Glutamatergic neuron (in vitro differentiated cells): Measurements from ENCODE around the gene CCBE1. TPM values are rescaled to one million over a fixed set of nuclear protein-coding genes. Genes with fewer than 3 reads are reported as not detected.

ENCODE experiments used
- DNase-seq: peaks from one replicate; pipeline ENCODE4 v3.0.0; 2022
- H3K27ac Mint-ChIP-seq: one replicate; pipeline ENCODE4 v1.8.0; 2020; ENCODE audit warnings: mild to moderate bottlenecking, mixed read lengths, inconsistent platforms; ENCODE audit not compliant: unreplicated experiment
- H3K27me3 Mint-ChIP-seq: one replicate; pipeline ENCODE4 v1.8.0; 2020; ENCODE audit warnings: mild to moderate bottlenecking, moderate library complexity, mixed read lengths, inconsistent platforms; ENCODE audit not compliant: unreplicated experiment
- H3K36me3 Mint-ChIP-seq: one replicate; pipeline ENCODE4 v1.8.0; 2020; ENCODE audit warnings: mild to moderate bottlenecking, mixed read lengths, inconsistent platforms; ENCODE audit not compliant: unreplicated experiment
- H3K4me1 Mint-ChIP-seq: one replicate; pipeline ENCODE4 v1.8.0; 2020; ENCODE audit warnings: mild to moderate bottlenecking, low read depth, mixed read lengths, inconsistent platforms; ENCODE audit not compliant: unreplicated experiment
- H3K4me3 Mint-ChIP-seq: one replicate; pipeline ENCODE4 v1.8.0; 2020; ENCODE audit warnings: mild to moderate bottlenecking, mixed read lengths, inconsistent platforms; ENCODE audit not compliant: unreplicated experiment
- H3K9me3 Mint-ChIP-seq: one replicate; pipeline ENCODE4 v1.8.0; 2020; ENCODE audit warnings: mild to moderate bottlenecking, moderate library complexity, mixed read lengths, inconsistent platforms; ENCODE audit not compliant: unreplicated experiment
- total RNA-seq: library from RNA; stranded (reverse); fragmentation: NEBNext Ultra II Directional; extraction: Animal tissue kit (Norgen Biotek cat#: 25700); gene quantifications from one replicate; pipeline ENCODE4 v1.2.1, GENCODE V29; 2021; ENCODE audit not compliant: unreplicated experiment
- TF ChIP-seq, protein P1 (sequence below): fragments of 200-600 bp; sonication (generic); IDR thresholded peaks from one replicate; pipeline ENCODE4 v1.5.0; 2021; ENCODE audit not compliant: partially characterized antibody, unreplicated experiment

The CCBE1 gene
- total RNA-seq, 1 donor from 2014 or later: 0.81 TPM

DNA sequence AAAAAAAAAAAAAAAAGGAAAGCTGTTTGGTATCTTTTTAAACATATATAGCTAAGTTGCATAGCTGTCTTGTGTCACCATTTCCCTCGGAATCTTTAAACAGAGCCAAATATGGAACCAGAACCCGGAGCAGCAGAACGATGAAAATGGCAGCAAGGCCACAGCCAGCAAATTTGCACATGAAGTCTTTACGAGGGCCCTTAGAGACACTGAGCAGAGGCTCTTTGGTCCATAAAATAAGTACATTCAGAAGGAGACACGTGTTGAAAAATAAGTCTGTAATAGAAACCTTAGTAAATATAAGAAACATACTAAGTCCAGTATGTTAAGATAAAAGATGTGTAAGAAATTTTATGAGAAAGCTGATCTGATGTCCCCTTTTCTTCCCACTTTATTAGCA, 16.2 kb downstream of the CCBE1 start:
- no peaks in the 10 kb centered on the region for H3K36me3 Mint-ChIP-seq
- TF ChIP-seq, protein P1, sequence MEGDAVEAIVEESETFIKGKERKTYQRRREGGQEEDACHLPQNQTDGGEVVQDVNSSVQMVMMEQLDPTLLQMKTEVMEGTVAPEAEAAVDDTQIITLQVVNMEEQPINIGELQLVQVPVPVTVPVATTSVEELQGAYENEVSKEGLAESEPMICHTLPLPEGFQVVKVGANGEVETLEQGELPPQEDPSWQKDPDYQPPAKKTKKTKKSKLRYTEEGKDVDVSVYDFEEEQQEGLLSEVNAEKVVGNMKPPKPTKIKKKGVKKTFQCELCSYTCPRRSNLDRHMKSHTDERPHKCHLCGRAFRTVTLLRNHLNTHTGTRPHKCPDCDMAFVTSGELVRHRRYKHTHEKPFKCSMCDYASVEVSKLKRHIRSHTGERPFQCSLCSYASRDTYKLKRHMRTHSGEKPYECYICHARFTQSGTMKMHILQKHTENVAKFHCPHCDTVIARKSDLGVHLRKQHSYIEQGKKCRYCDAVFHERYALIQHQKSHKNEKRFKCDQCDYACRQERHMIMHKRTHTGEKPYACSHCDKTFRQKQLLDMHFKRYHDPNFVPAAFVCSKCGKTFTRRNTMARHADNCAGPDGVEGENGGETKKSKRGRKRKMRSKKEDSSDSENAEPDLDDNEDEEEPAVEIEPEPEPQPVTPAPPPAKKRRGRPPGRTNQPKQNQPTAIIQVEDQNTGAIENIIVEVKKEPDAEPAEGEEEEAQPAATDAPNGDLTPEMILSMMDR: no peak
- DNase-seq: no peak
- H3K9me3 Mint-ChIP-seq: no peaks in the 10 kb centered on the region
- H3K4me1 Mint-ChIP-seq: no peaks in the 10 kb centered on the region
- no peaks in the 10 kb centered on the region for H3K27me3 Mint-ChIP-seq
- no peak overlapping the region for H3K27ac Mint-ChIP-seq
- H3K4me3 Mint-ChIP-seq: no peak overlapping the region

DNA sequence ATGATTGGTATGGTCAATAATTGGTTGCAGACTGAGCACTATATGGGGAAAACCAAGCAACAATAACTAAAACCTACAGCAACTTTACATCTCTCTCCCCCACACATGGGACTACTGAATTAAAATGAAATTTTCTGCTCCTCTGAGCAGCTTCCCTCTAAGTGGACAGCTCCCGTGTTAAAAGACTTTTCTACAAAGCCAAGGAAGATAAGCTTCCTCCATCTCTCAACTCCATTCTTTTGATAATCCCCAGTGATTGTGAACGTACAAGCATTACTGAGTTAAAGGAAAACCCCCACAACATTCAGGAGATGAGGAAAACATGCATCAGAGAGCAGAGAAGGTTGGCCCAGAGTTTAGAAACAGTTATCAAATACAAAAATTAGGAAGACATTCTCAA, 21.9 kb downstream of the CCBE1 start:
- H3K4me3 Mint-ChIP-seq: no peak overlapping the region
- no peak for DNase-seq
- TF ChIP-seq, protein P1: no peak

DNA sequence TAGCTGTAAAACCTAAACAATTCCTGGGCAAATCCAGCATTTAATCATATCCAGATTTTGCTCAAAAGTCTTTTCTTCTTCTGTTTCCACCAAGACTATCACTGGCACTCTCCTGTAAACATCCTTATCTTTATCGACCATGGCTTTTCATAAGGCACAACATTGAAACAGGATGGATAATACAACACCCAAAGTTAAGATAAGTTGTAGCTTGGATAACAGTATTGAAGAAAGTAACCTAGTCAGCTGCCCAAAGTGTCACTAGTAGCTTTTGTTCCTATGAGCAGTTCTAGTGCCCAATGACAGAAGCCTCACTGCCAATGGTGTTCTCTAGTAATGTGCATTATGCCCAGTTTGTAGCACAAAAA, 22.3 kb downstream of the CCBE1 start:
- Mint-ChIP-seq H3K9me3 (no peaks in the 10 kb centered on the region), H3K27ac (no peak overlapping the region), H3K27me3 (no peaks in the 10 kb centered on the region), H3K4me3 (no peak overlapping the region), H3K36me3 (no peaks in the 10 kb centered on the region), H3K4me1 (no peaks in the 10 kb centered on the region)
- DNase-seq: no peak
- TF ChIP-seq, protein P1: no peak

More for the DNA sequence above, 21.9 kb downstream of the CCBE1 start:
- Mint-ChIP-seq H3K36me3 (no peaks in the 10 kb centered on the region), H3K4me1 (no peaks in the 10 kb centered on the region), H3K27me3 (no peaks in the 10 kb centered on the region), H3K9me3 (no peaks in the 10 kb centered on the region), H3K27ac (no peak overlapping the region)

DNA sequence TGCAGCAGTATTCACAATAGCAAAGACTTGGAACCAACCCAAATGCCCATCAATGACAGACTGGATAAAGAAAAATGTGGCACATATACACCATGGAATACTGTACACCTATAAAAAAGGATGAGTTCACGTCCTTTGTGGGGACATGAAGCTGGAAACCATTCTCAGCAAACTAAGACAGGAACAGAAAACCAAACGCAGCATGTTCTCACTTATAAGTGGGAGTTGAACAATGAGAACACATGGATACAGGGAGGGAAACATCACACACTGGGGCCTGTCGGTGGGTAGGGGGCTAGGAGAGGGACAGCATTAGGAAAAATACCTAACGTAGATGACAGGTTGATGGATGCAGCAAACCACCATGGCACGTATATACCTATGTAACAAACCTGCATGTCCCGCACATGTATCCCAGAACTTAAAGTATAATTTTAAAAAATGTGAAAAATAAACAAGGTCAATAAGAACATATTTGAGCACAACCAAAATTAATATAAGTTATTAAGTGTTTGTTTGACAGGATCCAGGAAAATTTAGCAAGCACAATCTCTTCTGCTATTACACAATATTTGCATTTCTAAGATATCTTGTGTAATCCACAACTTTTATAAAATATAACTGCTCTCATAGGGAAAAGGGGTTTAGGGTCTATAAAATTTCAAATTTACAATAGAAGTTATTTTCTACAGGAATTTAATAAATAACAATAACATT, 22.9 kb downstream of the CCBE1 start:
- Mint-ChIP-seq H3K27ac (no peak overlapping the region), H3K9me3 (no peaks in the 10 kb centered on the region), H3K4me1 (no peaks in the 10 kb centered on the region), H3K4me3 (no peak overlapping the region), H3K27me3 (no peaks in the 10 kb centered on the region), H3K36me3 (no peaks in the 10 kb centered on the region)
- no peak for DNase-seq
- TF ChIP-seq, protein P1: no peak

DNA sequence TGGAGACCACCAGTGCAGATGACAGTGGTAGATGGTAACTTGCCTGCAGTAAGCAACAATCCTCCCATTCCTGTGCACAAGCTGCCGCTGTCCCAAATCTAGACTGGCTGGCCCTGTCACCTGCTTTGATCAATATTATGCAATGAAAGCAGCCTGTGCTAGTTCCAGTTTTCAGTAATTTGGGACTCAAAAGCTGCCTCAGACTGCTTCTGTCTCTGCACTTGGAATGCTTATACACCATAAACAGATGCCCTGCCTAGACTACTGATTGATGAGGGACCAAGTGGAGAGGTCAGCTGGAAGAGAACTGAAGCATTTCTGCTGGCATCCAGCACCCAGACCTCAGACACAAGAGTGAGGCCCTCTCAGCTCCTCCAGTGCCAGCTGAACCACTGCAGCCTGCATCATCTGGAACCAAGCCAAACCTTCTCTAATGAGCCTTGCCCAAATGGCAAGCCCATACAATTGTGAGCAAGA, 24.9 kb downstream of the CCBE1 start:
- Mint-ChIP-seq H3K27ac (no peak overlapping the region), H3K36me3 (no peaks in the 10 kb centered on the region), H3K9me3 (no peaks in the 10 kb centered on the region), H3K27me3 (no peaks in the 10 kb centered on the region), H3K4me3 (no peak overlapping the region), H3K4me1 (no peaks in the 10 kb centered on the region)
- TF ChIP-seq, protein P1: no peak
- DNase-seq: no peak
